GM19099 (cell line): ENCODE measurements around the gene SVBP.

Source experiments
- POLR2A ChIP-seq: IDR thresholded peaks from 3 replicates; pipeline ENCODE4 v1.6.1; 2011; ENCODE audit warnings: low read depth; ENCODE audit not compliant: insufficient read length; ENCODE audit errors: extremely low read depth

The SVBP gene

DNA sequence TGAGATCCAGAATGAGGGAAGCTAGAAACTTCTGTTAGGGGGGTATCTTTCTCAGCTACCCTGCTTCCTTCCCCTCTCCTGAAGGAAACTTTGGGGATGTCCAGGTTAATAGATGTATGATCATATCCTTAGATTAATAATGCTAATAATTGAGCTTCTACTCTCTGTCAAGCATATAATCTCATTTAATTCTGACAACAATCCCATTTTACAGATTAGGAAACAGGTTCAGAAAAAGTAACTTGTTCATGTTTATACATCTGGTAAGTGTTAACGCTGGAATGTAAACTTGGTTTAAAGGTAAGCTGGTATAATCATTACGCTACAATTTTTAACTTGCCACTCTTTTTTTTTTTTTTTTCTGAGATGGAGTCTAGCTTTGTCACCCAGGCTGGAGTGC, 34.1 kb downstream of the SVBP start:
- no peak for TF ChIP-seq POLR2A

GRCh38 chr1:42780176-42780575, 37.0 kb downstream of the SVBP start:
- no peak for TF ChIP-seq POLR2A

DNA sequence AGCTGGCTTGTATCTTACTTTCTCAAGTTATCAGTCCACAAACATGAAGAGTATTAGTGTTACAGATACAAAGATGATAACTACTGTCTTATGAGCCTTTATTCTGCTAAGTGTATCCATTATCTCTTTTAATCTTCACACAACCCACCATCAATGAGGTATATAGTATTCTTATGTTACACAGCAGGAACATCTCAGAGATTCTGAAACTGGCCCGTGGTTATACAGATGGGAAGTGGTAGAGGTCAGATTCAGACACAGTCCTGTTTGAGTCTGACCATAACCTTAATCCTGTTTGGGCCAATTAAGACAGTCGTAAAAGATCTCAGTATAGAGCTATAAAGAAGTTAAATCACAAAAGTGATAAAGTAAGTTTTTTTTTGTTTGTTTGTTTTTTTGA, 37.5 kb downstream of the SVBP start:
- no peak for TF ChIP-seq POLR2A

- no peak for TF ChIP-seq POLR2A
Measured at GRCh38 chr1:42777852-42778251, 39.3 kb downstream of the SVBP start.

GRCh38 chr1:42776502-42776901, 40.7 kb downstream of the SVBP start:
- TF ChIP-seq POLR2A: no peak

DNA sequence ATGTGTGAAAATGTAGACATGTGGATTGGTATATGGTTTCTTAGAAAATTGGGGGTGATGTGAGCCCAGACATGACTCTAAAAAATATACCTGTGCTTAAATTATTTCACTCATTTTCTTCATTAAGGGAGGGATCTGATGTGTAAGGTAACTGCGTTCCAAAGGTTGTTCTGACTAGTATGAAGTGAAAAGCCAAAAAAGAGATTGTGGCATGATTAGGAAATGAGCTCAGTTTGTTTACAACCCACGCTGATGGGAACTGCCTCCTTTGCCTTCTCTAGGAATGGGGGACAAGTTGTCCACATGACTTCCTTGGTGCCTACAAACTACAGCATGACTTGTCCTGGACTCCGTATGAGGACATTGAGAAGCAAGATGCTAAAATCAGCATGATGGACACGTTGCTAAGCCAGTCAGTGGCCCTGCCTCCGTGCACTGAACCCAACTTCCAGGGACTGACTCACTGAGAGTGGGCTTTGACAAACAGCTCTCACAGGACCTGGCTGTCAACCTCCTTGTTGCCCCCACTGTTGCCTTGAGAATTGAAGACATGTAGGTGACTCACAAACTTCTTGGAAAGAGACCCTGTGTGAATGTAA, 42.2 kb downstream of the SVBP start:
- TF ChIP-seq POLR2A: no peak

DNA sequence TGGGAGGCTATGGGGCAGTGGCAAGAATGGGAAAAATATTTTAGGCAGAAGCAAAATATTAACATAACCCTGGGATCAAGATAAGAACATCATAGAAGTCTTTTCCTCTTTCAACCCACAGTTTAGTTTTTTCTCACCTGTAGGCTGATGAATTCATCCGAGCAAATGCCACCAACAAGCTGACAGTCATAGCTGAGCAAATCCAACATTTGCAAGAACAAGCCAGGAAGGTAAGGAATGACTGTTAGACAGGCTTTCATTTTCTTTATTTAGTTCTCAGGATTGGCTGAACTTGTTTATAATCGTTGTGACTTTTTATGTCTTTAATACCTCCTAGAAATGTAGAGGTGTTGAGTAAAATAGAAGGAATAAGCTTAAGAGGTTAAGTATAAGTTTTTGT, 43.8 kb downstream of the SVBP start:
- no peak for TF ChIP-seq POLR2A

GRCh38 chr1:42769811-42770210, 47.4 kb downstream of the SVBP start:
- no peak for TF ChIP-seq POLR2A

DNA sequence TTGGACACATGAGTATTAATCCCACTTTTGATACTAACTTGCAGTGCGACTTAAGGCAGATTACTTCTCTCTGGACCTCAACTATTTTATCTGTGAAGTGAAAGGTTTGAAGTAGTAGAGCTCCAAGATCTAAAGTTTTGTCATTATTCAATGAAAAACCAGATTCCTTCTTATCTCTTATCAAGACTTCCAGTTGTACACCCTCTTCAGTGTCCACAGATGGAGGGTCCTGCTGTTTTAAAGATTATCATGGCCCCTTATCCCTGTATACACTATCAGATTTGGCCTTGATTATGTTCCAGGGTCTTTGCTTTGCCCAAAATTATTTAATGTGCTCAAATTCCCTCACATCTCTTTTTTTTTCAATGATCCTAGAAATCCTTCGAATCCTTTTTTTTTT, 49.0 kb downstream of the SVBP start:
- no peak for TF ChIP-seq POLR2A

DNA sequence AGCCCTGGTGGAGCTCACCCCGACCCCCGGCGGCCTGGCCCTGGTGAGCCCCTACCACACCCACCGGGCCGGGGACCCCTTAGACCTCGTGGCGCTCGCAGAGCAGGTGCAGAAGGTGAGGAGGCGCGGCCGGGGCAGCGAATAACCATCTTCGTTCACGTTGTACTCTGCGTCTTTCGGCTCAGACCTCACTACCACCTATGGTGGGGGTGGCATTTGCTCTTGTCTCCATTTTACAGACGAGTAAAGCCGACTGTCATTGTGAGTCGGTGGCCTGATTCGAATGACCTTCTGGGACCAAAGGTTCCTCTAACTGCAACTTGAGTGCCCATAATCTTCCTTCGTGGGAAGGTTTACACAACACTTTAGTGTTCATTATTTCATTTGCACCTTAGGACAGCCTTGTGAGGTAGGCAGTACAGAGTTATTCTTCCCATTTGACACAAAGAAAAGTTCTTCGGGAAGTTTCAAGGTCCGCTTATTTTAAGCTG, 49.6 kb downstream of the SVBP start:
- no peak for TF ChIP-seq POLR2A

GRCh38 chr1:42766741-42767509, 50.3 kb downstream of the SVBP start, which contains the start of the genes C1orf50 and P3H1:
C1orf50 (plus strand) TSS chr1:42767249; CDS start chr1:42767312, 63 bp downstream.
P3H1 (minus strand) TSS chr1:42767028; CDS start chr1:42766971, 57 bp downstream.
- peak; percentile 97 for TF ChIP-seq POLR2A

DNA sequence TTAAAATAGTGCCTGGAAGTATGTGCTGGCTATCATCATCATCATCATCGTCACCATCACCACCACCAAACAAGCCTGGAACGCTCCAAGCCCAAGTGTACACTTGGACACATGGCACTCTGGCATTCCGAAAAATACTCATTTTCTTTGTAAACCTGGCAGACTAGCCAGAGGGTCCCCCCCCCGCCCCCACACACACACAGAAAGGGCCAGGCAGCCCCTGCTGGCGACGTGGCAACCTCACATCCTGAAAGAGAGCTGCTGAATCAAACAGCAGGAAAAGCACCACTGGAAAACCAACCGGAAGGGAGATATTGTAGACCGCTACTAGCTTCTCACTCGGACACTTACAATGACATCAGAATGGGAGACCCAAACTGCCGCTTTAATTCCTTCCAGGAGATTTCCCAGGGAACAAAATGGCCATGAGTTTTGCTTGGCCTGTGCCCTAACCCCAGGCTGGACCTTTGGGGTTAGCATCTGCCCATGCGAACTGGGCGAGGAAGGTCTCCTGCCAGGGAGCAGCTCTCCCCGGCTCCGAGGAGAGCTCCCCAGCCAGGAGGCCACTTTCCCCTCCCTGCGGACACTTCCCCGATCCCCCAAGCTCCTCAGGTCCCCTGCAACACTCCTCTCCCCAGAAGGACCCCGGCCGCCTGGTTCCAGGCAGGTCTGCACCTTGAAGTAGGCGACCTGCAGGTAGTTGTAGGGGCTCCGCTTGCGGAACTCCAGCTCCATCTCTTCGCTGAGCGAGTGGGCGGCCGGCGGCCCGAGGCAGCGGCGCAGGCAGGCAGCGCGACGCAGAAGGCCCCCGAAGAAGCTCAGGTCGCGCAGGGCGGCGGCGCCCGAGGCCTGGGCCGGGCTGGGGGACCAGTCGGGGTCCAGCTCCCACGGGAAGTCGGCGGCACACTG, 51.1 kb downstream of the SVBP start:
- no peak for TF ChIP-seq POLR2A

- TF ChIP-seq POLR2A: no peak
Measured at GRCh38 chr1:42765269-42765668, 51.9 kb downstream of the SVBP start.

- TF ChIP-seq POLR2A: no peak
Measured at GRCh38 chr1:42762269-42762668, 54.9 kb downstream of the SVBP start.

- no peak for TF ChIP-seq POLR2A
Measured at GRCh38 chr1:42761567-42761966, 55.6 kb downstream of the SVBP start.
